GM15510 (cell line): ENCODE results near the gene PCYOX1L.

Experiments used
- POLR2A ChIP-seq: IDR thresholded peaks from 3 replicates; pipeline ENCODE4 v1.6.1; 2011; ENCODE audit warnings: borderline replicate concordance; ENCODE audit not compliant: insufficient read length; ENCODE audit errors: extremely low read depth

The PCYOX1L gene

GRCh38 chr5:149404746-149405549 lies 47.1 kb downstream of the PCYOX1L start:
- no peak for TF ChIP-seq POLR2A

- TF ChIP-seq POLR2A, result no peak
Measured at GRCh38 chr5:149405550-149406202, 47.8 kb downstream of the PCYOX1L start.

GRCh38 chr5:149406203-149406978 lies 48.5 kb downstream of the PCYOX1L start:
- TF ChIP-seq POLR2A, result no peak

- TF ChIP-seq POLR2A, result no peak
Measured at GRCh38 chr5:149406979-149407306, 49.1 kb downstream of the PCYOX1L start.

- TF ChIP-seq POLR2A, result no peak
Measured at GRCh38 chr5:149407323-149408251, 49.7 kb downstream of the PCYOX1L start.

GRCh38 chr5:149408252-149409099 lies 50.6 kb downstream of the PCYOX1L start:
- TF ChIP-seq POLR2A, result no peak

GRCh38 chr5:149409268-149409948 lies 51.6 kb downstream of the PCYOX1L start:
- TF ChIP-seq POLR2A, result no peak

GRCh38 chr5:149410071-149410470 lies 52.2 kb downstream of the PCYOX1L start:
- TF ChIP-seq POLR2A, result no peak

- no peak for TF ChIP-seq POLR2A
Measured at GRCh38 chr5:149410721-149411432, 53.0 kb downstream of the PCYOX1L start.

GRCh38 chr5:149411738-149412519 lies 54.1 kb downstream of the PCYOX1L start:
- TF ChIP-seq POLR2A, result no peak

GRCh38 chr5:149412783-149413476 lies 55.1 kb downstream of the PCYOX1L start:
- TF ChIP-seq POLR2A, result no peak
